Glutamatergic neuron (in vitro differentiated cells): Measurements from ENCODE around the gene MTIF2. TPM values are rescaled to one million over a fixed set of nuclear protein-coding genes. Genes with fewer than 3 reads are reported as not detected.
"Not testable (repeated sequence)": the region's sequence is repeated elsewhere in the genome, so short reads cannot be mapped to it uniquely, and the experiment has no call there.

Experiments
- DNase-seq: peaks from one replicate; pipeline ENCODE4 v3.0.0; 2022
- H3K27ac Mint-ChIP-seq: one replicate; pipeline ENCODE4 v1.8.0; 2020; ENCODE audit warnings: mild to moderate bottlenecking, mixed read lengths, inconsistent platforms; ENCODE audit not compliant: unreplicated experiment
- H3K27me3 Mint-ChIP-seq: one replicate; pipeline ENCODE4 v1.8.0; 2020; ENCODE audit warnings: mild to moderate bottlenecking, moderate library complexity, mixed read lengths, inconsistent platforms; ENCODE audit not compliant: unreplicated experiment
- H3K36me3 Mint-ChIP-seq: one replicate; pipeline ENCODE4 v1.8.0; 2020; ENCODE audit warnings: mild to moderate bottlenecking, mixed read lengths, inconsistent platforms; ENCODE audit not compliant: unreplicated experiment
- H3K4me1 Mint-ChIP-seq: one replicate; pipeline ENCODE4 v1.8.0; 2020; ENCODE audit warnings: mild to moderate bottlenecking, low read depth, mixed read lengths, inconsistent platforms; ENCODE audit not compliant: unreplicated experiment
- H3K4me3 Mint-ChIP-seq: one replicate; pipeline ENCODE4 v1.8.0; 2020; ENCODE audit warnings: mild to moderate bottlenecking, mixed read lengths, inconsistent platforms; ENCODE audit not compliant: unreplicated experiment
- H3K9me3 Mint-ChIP-seq: one replicate; pipeline ENCODE4 v1.8.0; 2020; ENCODE audit warnings: mild to moderate bottlenecking, moderate library complexity, mixed read lengths, inconsistent platforms; ENCODE audit not compliant: unreplicated experiment
- CTCF ChIP-seq: fragments of 200-600 bp; sonication (generic); IDR thresholded peaks from one replicate; pipeline ENCODE4 v1.5.0; 2021; ENCODE audit not compliant: partially characterized antibody, unreplicated experiment
- total RNA-seq: library from RNA; stranded (reverse); fragmentation: NEBNext Ultra II Directional; extraction: Animal tissue kit (Norgen Biotek cat#: 25700); gene quantifications from one replicate; pipeline ENCODE4 v1.2.1, GENCODE V29; 2021; ENCODE audit not compliant: unreplicated experiment

MTIF2 gene
- total RNA-seq, 1 donor from 2014 or later, result 25.2 TPM

GRCh38 chr2:55277310-55277709, 8.3 kb upstream of the MTIF2 start:
- H3K9me3 Mint-ChIP-seq, result peaks cover 9% of the 10 kb centered on the region
- H3K4me1 Mint-ChIP-seq, result peaks cover 12% of the 10 kb centered on the region
- H3K36me3 Mint-ChIP-seq, result no peaks in the 10 kb centered on the region
- no peak for DNase-seq
- no peak overlapping the region for H3K27ac Mint-ChIP-seq
- H3K27me3 Mint-ChIP-seq, result peaks cover 2% of the 10 kb centered on the region
- TF ChIP-seq CTCF, result no peak
- H3K4me3 Mint-ChIP-seq, result no peak overlapping the region

GRCh38 chr2:55274346-55274745, 5.3 kb upstream of the MTIF2 start:
- not testable (repeated sequence) for H3K4me3 Mint-ChIP-seq, H3K9me3 Mint-ChIP-seq, DNase-seq, H3K27ac Mint-ChIP-seq, H3K27me3 Mint-ChIP-seq, H3K36me3 Mint-ChIP-seq, H3K4me1 Mint-ChIP-seq

- Mint-ChIP-seq H3K4me3 (peak overlapping the region; percentile 94), H3K9me3 (peaks cover 3% of the 10 kb centered on the region), H3K36me3 (no peaks in the 10 kb centered on the region), H3K27ac (peak overlapping the region; percentile 81), H3K27me3 (peaks cover 5% of the 10 kb centered on the region), H3K4me1 (peaks cover 2% of the 10 kb centered on the region)
- TF ChIP-seq CTCF, result no peak
- no peak for DNase-seq
These were observed 587 bp upstream of the MTIF2 start for GRCh38 chr2:55269645-55269990.

GRCh38 chr2:55268288-55268906, 634 bp downstream of the MTIF2 start:
- Mint-ChIP-seq H3K9me3 (peaks cover 3% of the 10 kb centered on the region), H3K4me1 (peaks cover 2% of the 10 kb centered on the region), H3K27me3 (peaks cover 5% of the 10 kb centered on the region), H3K36me3 (no peaks in the 10 kb centered on the region), H3K4me3 (peak overlapping the region; percentile 94), H3K27ac (peak overlapping the region; percentile 81)
- DNase-seq, result no peak
- no peak for TF ChIP-seq CTCF

- H3K4me1 Mint-ChIP-seq, H3K27me3 Mint-ChIP-seq, DNase-seq, H3K9me3 Mint-ChIP-seq, H3K4me3 Mint-ChIP-seq, H3K27ac Mint-ChIP-seq, H3K36me3 Mint-ChIP-seq: not testable (repeated sequence)
These were observed 9.4 kb downstream of the MTIF2 start for GRCh38 chr2:55259586-55259985.

- Mint-ChIP-seq H3K27ac (no peak overlapping the region), H3K4me3 (no peak overlapping the region), H3K36me3 (no peaks in the 10 kb centered on the region), H3K27me3 (no peaks in the 10 kb centered on the region), H3K4me1 (no peaks in the 10 kb centered on the region), H3K9me3 (no peaks in the 10 kb centered on the region)
- no peak for DNase-seq
- no peak for TF ChIP-seq CTCF
These were observed 16.2 kb downstream of the MTIF2 start for GRCh38 chr2:55252832-55253231.
